ENCODE data around the gene ISCA1.

DNA sequence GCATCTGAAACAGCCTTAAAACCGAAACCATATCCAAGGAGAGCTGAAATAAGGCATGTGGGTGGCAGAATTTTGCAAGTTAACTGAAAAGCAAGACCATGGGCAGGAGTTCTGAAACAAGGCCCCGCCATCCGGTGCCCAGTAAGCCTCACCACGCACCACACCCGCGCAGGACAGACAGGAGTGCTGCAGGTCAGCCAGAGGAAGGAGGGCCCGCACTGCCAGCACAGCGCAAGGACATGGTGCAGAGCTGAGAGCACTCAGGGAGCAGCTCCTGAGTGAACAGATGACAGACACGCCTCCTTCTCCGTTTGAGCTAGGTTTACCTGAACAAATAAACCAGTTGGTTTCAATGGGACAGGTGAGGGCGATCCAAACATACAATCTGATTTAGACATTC lies 16.5 kb upstream of the ISCA1 start:
- TF ChIP-seq, protein P1, sequence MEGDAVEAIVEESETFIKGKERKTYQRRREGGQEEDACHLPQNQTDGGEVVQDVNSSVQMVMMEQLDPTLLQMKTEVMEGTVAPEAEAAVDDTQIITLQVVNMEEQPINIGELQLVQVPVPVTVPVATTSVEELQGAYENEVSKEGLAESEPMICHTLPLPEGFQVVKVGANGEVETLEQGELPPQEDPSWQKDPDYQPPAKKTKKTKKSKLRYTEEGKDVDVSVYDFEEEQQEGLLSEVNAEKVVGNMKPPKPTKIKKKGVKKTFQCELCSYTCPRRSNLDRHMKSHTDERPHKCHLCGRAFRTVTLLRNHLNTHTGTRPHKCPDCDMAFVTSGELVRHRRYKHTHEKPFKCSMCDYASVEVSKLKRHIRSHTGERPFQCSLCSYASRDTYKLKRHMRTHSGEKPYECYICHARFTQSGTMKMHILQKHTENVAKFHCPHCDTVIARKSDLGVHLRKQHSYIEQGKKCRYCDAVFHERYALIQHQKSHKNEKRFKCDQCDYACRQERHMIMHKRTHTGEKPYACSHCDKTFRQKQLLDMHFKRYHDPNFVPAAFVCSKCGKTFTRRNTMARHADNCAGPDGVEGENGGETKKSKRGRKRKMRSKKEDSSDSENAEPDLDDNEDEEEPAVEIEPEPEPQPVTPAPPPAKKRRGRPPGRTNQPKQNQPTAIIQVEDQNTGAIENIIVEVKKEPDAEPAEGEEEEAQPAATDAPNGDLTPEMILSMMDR (IDR thresholded peaks at IDR 0.05 in 2 of 3, conservative IDR thresholded peaks at IDR 0.05 in 1 of 3; ENCODE audit: control insufficient read depth in 2 of 3, extremely low read depth in 1 of 3, insufficient read depth in 1 of 3, low read depth in 3 of 3, low read length in 3 of 3): no peak
- TF ChIP-seq, protein P2, sequence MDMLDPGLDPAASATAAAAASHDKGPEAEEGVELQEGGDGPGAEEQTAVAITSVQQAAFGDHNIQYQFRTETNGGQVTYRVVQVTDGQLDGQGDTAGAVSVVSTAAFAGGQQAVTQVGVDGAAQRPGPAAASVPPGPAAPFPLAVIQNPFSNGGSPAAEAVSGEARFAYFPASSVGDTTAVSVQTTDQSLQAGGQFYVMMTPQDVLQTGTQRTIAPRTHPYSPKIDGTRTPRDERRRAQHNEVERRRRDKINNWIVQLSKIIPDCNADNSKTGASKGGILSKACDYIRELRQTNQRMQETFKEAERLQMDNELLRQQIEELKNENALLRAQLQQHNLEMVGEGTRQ (IDR thresholded peaks at IDR 0.05; ENCODE audit: borderline replicate concordance, low read depth, low read length): no peak

Data from GM12878 (cell line).